A549 (cell line): ENCODE results near the gene RGS4. TPM values are rescaled to one million over a fixed set of nuclear protein-coding genes. Genes with fewer than 3 reads are reported as not detected.
A peak's percentile ranks its signal among the peaks of the same experiment; 100 is the strongest.

Experiments used
- ATAC-seq, 2 experiments: fragments of 200-7000 bp in 1 of 2; fragments of >200 bp in 1 of 2; cut with Nextera tagmentation in 1 of 2; cut with Tn5 transposase in 1 of 2; 3 replicates each; pipeline versions ENCODE4 v1.8.0 to v1.9.1; 2018 to 2020; ENCODE audit warnings: mild to moderate bottlenecking in 1 of 2, moderate library complexity in 1 of 2
- CTCF ChIA-PET: fragments of 300-600 bp; sonication (Branson Sonifier 250); formaldehyde crosslinking; extraction: SDS; loops from one replicate; lab custom pipeline; 2021; ENCODE audit warnings: antibody characterized with exemption, inconsistent platforms; lab: Yijun Ruan, JAX
- POLR2A ChIA-PET: fragments of 350-600 bp; formaldehyde crosslinking; extraction: SDS; loops from one replicate; lab custom pipeline; 2021; ENCODE audit warnings: antibody characterized with exemption, inconsistent platforms; lab: Yijun Ruan, JAX
- DNase-seq, 2 experiments: peaks; one replicate each; pipeline versions ENCODE4 v3.0.0 to v3.0.0-alpha.2; 2011 to 2016; ENCODE audit warnings: low read depth in 1 of 2, low spot score in 1 of 2
- FAIRE-seq: peaks from 2 replicates; lab custom pipeline; 2011; peaks lifted over from hg19 to GRCh38; lab: Jason Lieb, UNC
- H3K27ac ChIP-seq, 2 experiments: fragments of >200 bp; sonication (Bioruptor Twin); formaldehyde crosslinking; 3 replicates each; pipeline ENCODE4 v1.5.1; 2016 to 2017
- H3K4me1 ChIP-seq: fragments of >200 bp; sonication (Bioruptor Twin); formaldehyde crosslinking; 3 replicates; pipeline ENCODE4 v1.6.1; 2016
- H3K4me2 ChIP-seq: fragments of >200 bp; sonication (Bioruptor Twin); formaldehyde crosslinking; 3 replicates; pipeline ENCODE4 v1.6.1; 2016
- H3K4me3 ChIP-seq: fragments of >200 bp; sonication (Bioruptor Twin); formaldehyde crosslinking; 3 replicates; pipeline ENCODE4 v1.5.1; 2016
- H3K9me3 ChIP-seq: fragments of >200 bp; sonication (Bioruptor Twin); formaldehyde crosslinking; 3 replicates; pipeline ENCODE4 v1.6.1; 2016
- BHLHE40 ChIP-seq: IDR thresholded peaks from 2 replicates; pipeline ENCODE4 v1.6.1; 2012; ENCODE audit warnings: low read depth, low read length, inconsistent platforms
- EHMT2 ChIP-seq: fragments of 200-600 bp; sonication (generic); IDR thresholded peaks from 2 replicates; pipeline ENCODE4 v1.6.1; 2016; ENCODE audit warnings: antibody characterized with exemption, low read depth, mild to moderate bottlenecking, moderate library complexity
- ESRRA ChIP-seq: fragments of 150-350 bp; IDR thresholded peaks from 2 replicates; pipeline ENCODE4 v1.6.1; 2014; ENCODE audit warnings: mild to moderate bottlenecking, low read length, borderline replicate concordance
- FOSB ChIP-seq: fragments of 250-450 bp; sonication (Bioruptor Pico); IDR thresholded peaks from 2 replicates; pipeline ENCODE4 v1.5.0; 2020; ENCODE audit warnings: mild to moderate bottlenecking, moderate library complexity
- FOSL2 ChIP-seq, 2 experiments: fragments of 450-650 bp in 1 of 2; fragments of >200 bp in 1 of 2; sonication (Bioruptor Twin) in 1 of 2; formaldehyde crosslinking; IDR thresholded peaks; 2 replicates each; pipeline versions ENCODE4 v1.5.0 to v1.6.1; 2016 to 2020; ENCODE audit warnings: mild to moderate bottlenecking in 1 of 2, moderate library complexity in 1 of 2
- FOXS1 ChIP-seq: fragments of 250-450 bp; sonication (Bioruptor Pico); IDR thresholded peaks from 2 replicates; pipeline ENCODE4 v1.5.0; 2020; ENCODE audit warnings: mild to moderate bottlenecking, moderate library complexity
- GATA3 ChIP-seq: IDR thresholded peaks from 2 replicates; pipeline ENCODE4 v1.6.1; 2012; ENCODE audit warnings: borderline replicate concordance
- HOXA7 ChIP-seq: fragments of 250-450 bp; sonication (Bioruptor Pico); IDR thresholded peaks from 2 replicates; pipeline ENCODE4 v1.5.0; 2020; ENCODE audit warnings: mild to moderate bottlenecking, moderate library complexity
- JUNB ChIP-seq: fragments of >200 bp; sonication (Bioruptor Twin); formaldehyde crosslinking; IDR thresholded peaks from 2 replicates; pipeline ENCODE4 v1.6.1; 2016
- MAFK ChIP-seq: fragments of 450-650 bp; IDR thresholded peaks from 2 replicates; pipeline ENCODE4 v1.6.1; 2014; ENCODE audit not compliant: partially characterized antibody
- NR3C1 ChIP-seq: fragments of >200 bp; sonication (Bioruptor Twin); formaldehyde crosslinking; IDR thresholded peaks from 3 replicates; pipeline ENCODE4 v1.6.1; 2017
- RAD21 ChIP-seq, 2 experiments: fragments of >200 bp in 1 of 2; sonication (Bioruptor Twin) in 1 of 2; formaldehyde crosslinking in 1 of 2; IDR thresholded peaks in 1 of 2; conservative IDR thresholded peaks in 1 of 2; 2 replicates in 1 of 2; 3 replicates in 1 of 2; pipeline ENCODE4 v1.6.1; 2012 to 2018; ENCODE audit warnings: inconsistent platforms in 1 of 2
- RARB ChIP-seq: fragments of 250-450 bp; sonication (Bioruptor Pico); IDR thresholded peaks from 2 replicates; pipeline ENCODE4 v1.8.0; 2021; ENCODE audit warnings: mild to moderate bottlenecking, moderate library complexity
- SMC3 ChIP-seq: fragments of >200 bp; sonication (Bioruptor Twin); formaldehyde crosslinking; IDR thresholded peaks from 3 replicates; pipeline ENCODE4 v1.6.1; 2018; ENCODE audit warnings: inconsistent platforms
- TP53 ChIP-seq: fragments of 250-450 bp; sonication (Bioruptor Pico); IDR thresholded peaks from 2 replicates; pipeline ENCODE4 v1.5.0; 2021; ENCODE audit warnings: mild to moderate bottlenecking, moderate library complexity
- WGBS: methylation state at CpG from one replicate; pipeline ENCODE4 v1.1.6; 2017; ENCODE audit errors: missing lambda C conversion rate; 5-methylcytosine and 5-hydroxymethylcytosine counted together
- polyA plus RNA-seq, 4 experiments: library from polyadenylated mRNA; depleted of rRNA in 3 of 4; stranded (reverse); fragments of >200 nt; fragmentation: RNase III in 1 of 4; extraction: RNeasy Plus Mini Kit Qiagen cat#74134 plus additional on column Dnase treatment in 1 of 4; gene quantifications; 2 replicates in 3 of 4; 3 replicates in 1 of 4; pipeline ENCODE4 v1.2.3, GENCODE V29; 2011 to 2017
- TF ChIP-seq, protein P1 (sequence below): fragments of 250-450 bp; sonication (Bioruptor Pico); IDR thresholded peaks from 2 replicates; pipeline ENCODE4 v1.5.0; 2021; ENCODE audit warnings: mild to moderate bottlenecking, moderate library complexity, borderline replicate concordance
- TF ChIP-seq, protein P2 (sequence below): IDR thresholded peaks from 2 replicates; pipeline ENCODE4 v1.6.1; 2012; ENCODE audit warnings: low read depth, borderline replicate concordance
- TF ChIP-seq, protein P3 (sequence below): fragments of >200 bp; sonication (Bioruptor Twin); formaldehyde crosslinking; IDR thresholded peaks from 2 replicates; pipeline ENCODE4 v1.6.1; 2016
- TF ChIP-seq, protein P4 (sequence below): fragments of 200-600 bp; sonication (generic); IDR thresholded peaks from 2 replicates; pipeline ENCODE4 v1.6.1; 2016; ENCODE audit warnings: antibody characterized with exemption, mild to moderate bottlenecking, moderate library complexity
- TF ChIP-seq, protein P5 (sequence below): fragments of 250-450 bp; sonication (Bioruptor Pico); IDR thresholded peaks from 2 replicates; pipeline ENCODE4 v1.5.0; 2020; ENCODE audit warnings: low read depth, mild to moderate bottlenecking, moderate library complexity

RGS4 gene
- polyA plus RNA-seq, 2 of the 4 experiments (the other 2 are of a cell fraction): 0.05 TPM; not detected in 1

GRCh38 chr1:163094589-163094988 is 25.4 kb downstream of the RGS4 start:
- H3K9me3 ChIP-seq: no peaks in the 10 kb centered on the region
- H3K4me2 ChIP-seq: no peak overlapping the region
- ChIA-PET CTCF (no interaction called here), POLR2A (no interaction called here)
- H3K4me3 ChIP-seq: no peak overlapping the region
- DNase-seq (no peak), FAIRE-seq (no peak), ATAC-seq (no peak)
- WGBS: 2% methylated on average over 2 of the region's 2 CpGs
- H3K27ac ChIP-seq: no peak overlapping the region
- TF ChIP-seq MAFK: peak; percentile 37
- no peak for TF ChIP-seq EHMT2
- no peaks in the 10 kb centered on the region for H3K4me1 ChIP-seq

- H3K4me1 ChIP-seq: no peaks in the 10 kb centered on the region
- no peak overlapping the region for H3K4me2 ChIP-seq
- DNase-seq: no peak
- WGBS: 17% methylated on average over 1 of the region's 1 CpG
- no peaks in the 10 kb centered on the region for H3K9me3 ChIP-seq
- H3K4me3 ChIP-seq: no peak overlapping the region
- no peak for FAIRE-seq
- CTCF ChIA-PET: no interaction called here
- POLR2A ChIA-PET: no interaction called here
- ATAC-seq: no peak
- no peak overlapping the region for H3K27ac ChIP-seq
- TF ChIP-seq, protein P1, sequence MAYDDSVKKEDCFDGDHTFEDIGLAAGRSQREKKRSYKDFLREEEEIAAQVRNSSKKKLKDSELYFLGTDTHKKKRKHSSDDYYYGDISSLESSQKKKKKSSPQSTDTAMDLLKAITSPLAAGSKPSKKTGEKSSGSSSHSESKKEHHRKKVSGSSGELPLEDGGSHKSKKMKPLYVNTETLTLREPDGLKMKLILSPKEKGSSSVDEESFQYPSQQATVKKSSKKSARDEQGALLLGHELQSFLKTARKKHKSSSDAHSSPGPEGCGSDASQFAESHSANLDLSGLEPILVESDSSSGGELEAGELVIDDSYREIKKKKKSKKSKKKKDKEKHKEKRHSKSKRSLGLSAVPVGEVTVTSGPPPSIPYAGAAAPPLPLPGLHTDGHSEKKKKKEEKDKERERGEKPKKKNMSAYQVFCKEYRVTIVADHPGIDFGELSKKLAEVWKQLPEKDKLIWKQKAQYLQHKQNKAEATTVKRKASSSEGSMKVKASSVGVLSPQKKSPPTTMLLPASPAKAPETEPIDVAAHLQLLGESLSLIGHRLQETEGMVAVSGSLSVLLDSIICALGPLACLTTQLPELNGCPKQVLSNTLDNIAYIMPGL (CRISPR knock-in tag): no peak
- TF ChIP-seq, protein P2, sequence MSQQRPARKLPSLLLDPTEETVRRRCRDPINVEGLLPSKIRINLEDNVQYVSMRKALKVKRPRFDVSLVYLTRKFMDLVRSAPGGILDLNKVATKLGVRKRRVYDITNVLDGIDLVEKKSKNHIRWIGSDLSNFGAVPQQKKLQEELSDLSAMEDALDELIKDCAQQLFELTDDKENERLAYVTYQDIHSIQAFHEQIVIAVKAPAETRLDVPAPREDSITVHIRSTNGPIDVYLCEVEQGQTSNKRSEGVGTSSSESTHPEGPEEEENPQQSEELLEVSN: no peak
- TF ChIP-seq GATA3 (no peak), FOXS1 (CRISPR knock-in tag) (no peak), BHLHE40 (no peak), HOXA7 (no peak), JUNB (no peak), NR3C1 (no peak), FOSL2 (IDR thresholded peaks at IDR 0.05) (no peak), FOSL2 (CRISPR knock-in tag; IDR thresholded peaks at IDR 0.05) (no peak), SMC3 (no peak), RARB (CRISPR knock-in tag) (no peak), ESRRA (no peak), RAD21 (conservative IDR thresholded peaks at IDR 0.05 in 1 of 2, IDR thresholded peaks at IDR 0.05 in 1 of 2) (no peak), FOSB (CRISPR knock-in tag) (no peak), TP53 (CRISPR knock-in tag) (no peak)
- TF ChIP-seq, protein P3, sequence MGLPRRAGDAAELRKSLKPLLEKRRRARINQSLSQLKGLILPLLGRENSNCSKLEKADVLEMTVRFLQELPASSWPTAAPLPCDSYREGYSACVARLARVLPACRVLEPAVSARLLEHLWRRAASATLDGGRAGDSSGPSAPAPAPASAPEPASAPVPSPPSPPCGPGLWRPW: no peak
- TF ChIP-seq, protein P4, sequence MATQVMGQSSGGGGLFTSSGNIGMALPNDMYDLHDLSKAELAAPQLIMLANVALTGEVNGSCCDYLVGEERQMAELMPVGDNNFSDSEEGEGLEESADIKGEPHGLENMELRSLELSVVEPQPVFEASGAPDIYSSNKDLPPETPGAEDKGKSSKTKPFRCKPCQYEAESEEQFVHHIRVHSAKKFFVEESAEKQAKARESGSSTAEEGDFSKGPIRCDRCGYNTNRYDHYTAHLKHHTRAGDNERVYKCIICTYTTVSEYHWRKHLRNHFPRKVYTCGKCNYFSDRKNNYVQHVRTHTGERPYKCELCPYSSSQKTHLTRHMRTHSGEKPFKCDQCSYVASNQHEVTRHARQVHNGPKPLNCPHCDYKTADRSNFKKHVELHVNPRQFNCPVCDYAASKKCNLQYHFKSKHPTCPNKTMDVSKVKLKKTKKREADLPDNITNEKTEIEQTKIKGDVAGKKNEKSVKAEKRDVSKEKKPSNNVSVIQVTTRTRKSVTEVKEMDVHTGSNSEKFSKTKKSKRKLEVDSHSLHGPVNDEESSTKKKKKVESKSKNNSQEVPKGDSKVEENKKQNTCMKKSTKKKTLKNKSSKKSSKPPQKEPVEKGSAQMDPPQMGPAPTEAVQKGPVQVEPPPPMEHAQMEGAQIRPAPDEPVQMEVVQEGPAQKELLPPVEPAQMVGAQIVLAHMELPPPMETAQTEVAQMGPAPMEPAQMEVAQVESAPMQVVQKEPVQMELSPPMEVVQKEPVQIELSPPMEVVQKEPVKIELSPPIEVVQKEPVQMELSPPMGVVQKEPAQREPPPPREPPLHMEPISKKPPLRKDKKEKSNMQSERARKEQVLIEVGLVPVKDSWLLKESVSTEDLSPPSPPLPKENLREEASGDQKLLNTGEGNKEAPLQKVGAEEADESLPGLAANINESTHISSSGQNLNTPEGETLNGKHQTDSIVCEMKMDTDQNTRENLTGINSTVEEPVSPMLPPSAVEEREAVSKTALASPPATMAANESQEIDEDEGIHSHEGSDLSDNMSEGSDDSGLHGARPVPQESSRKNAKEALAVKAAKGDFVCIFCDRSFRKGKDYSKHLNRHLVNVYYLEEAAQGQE: no peak
- TF ChIP-seq, protein P5, sequence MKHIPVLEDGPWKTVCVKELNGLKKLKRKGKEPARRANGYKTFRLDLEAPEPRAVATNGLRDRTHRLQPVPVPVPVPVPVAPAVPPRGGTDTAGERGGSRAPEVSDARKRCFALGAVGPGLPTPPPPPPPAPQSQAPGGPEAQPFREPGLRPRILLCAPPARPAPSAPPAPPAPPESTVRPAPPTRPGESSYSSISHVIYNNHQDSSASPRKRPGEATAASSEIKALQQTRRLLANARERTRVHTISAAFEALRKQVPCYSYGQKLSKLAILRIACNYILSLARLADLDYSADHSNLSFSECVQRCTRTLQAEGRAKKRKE (CRISPR knock-in tag): no peak
These were observed 26.1 kb downstream of the RGS4 start for GRCh38 chr1:163095213-163095612.
